GM12892 (cell line): ENCODE results near the gene BATF3.

ENCODE experiments used
- POLR2A ChIP-seq: IDR thresholded peaks from 2 replicates; pipeline ENCODE4 v1.6.1; 2011; ENCODE audit warnings: low read depth, low read length, control low read depth
- POLR2AphosphoS5 ChIP-seq: IDR thresholded peaks from 2 replicates; pipeline ENCODE4 v1.6.1; 2011; ENCODE audit warnings: low read depth, low read length, control low read depth

DNA sequence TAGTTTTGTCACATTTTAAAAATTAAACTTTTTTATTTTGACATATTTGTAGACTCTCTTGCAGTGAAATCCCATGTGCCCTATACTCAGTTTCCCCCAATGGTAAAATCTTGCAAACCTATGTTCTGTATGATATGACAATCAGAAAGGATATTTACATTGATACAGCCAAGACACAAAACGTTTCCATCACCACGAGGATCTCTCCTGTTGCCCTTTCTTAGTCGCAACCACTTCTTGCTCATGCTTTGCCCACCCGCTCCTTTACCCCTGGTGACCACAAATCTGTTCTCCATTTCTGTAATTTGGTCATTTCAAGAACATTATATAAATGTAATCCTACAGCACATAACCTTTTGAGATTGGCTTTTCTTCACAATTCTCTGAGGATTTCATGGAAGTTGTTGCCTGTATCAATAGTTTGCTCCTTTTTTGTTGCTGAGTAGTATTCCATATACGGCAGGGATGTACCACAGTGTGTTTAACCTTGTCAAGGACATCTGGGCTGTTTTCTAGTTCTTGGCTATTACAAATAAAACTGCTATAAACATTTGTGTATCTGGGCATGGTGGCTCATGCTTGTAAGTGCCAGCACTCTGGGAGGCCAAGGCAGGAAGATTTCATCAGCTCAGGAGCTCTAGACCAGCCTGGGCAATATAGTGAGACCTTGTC lies 14.0 kb upstream of the BATF3 start:
- TF ChIP-seq POLR2A = no peak
- no peak for TF ChIP-seq POLR2AphosphoS5
